Measurements from ENCODE around the gene PFDN4. TPM values are rescaled to one million over a fixed set of nuclear protein-coding genes. Genes with fewer than 3 reads are reported as not detected.

The PFDN4 gene
- polyA plus RNA-seq, 2 of the 4 experiments (the other 2 are of a cell fraction): 140 to 146 TPM

GRCh38 chr20:54173653-54174456 lies 34.0 kb upstream of the PFDN4 start, which contains the start of gene CYP24A1:
TSS of gene CYP24A1 (minus strand) at chr20:54173986. CDS start at chr20:54173579, 407 bp downstream.
- Histone ChIP-seq H3K4me2 (peak within 1 kb of the TSS; percentile 93), H3K4me1 (peaks cover 43% of the 10 kb centered on the region), H3K4me3 (peak within 1 kb of the TSS; percentile 83), H3K9me3 (no peaks in the 10 kb centered on the region), H3K27ac (peak within 1 kb of the TSS; percentile 93 to 100)
- CTCF ChIA-PET: interaction anchor here (0.7 to 2.6 kb wide), 8 partner anchors 15 to 77 kb away, joined by 3 to 12 read pairs (median 10); no protein-coding TSS in a partner anchor
- WGBS (ENCODE audit: missing lambda C conversion rate): 1% methylated on average over 25 of the region's 61 CpGs
- POLR2A ChIA-PET: interaction anchor here (0.8 to 7.0 kb wide), 17 partner anchors 8 to 405 kb away, joined by 3 to 69 read pairs (median 6); no protein-coding TSS in a partner anchor
- ATAC-seq: peak; percentile 87
- DNase-seq (ENCODE audit: low read depth in 1 of 2, low spot score in 1 of 2): peak; percentile 97 to 98
- no peak for FAIRE-seq
- TF ChIP-seq CHD4 (IDR thresholded peaks at IDR 0.05; ENCODE audit: borderline replicate concordance) (no peak), HDAC2 (IDR thresholded peaks at IDR 0.05) (no peak), KDM5A (IDR thresholded peaks at IDR 0.05) (no peak), BHLHE40 (IDR thresholded peaks at IDR 0.05; ENCODE audit: low read depth, low read length) (no peak), POLR2AphosphoS2 (conservative IDR thresholded peaks at IDR 0.05; ENCODE audit: low read length) (no peak; the same call in 1 of the 2 replicates), NPAS2 (CRISPR knock-in tag; IDR thresholded peaks at IDR 0.05; ENCODE audit: borderline replicate concordance) (no peak), ZNF302 (CRISPR knock-in tag; IDR thresholded peaks at IDR 0.05) (no peak), ESRRA (IDR thresholded peaks at IDR 0.05; ENCODE audit: borderline replicate concordance, low read length) (no peak), HOXB5 (CRISPR knock-in tag; IDR thresholded peaks at IDR 0.05) (no peak), JUNB (IDR thresholded peaks at IDR 0.05) (peak; percentile 48), TFCP2L1 (CRISPR knock-in tag; IDR thresholded peaks at IDR 0.05) (peak; percentile 90), PHF8 (IDR thresholded peaks at IDR 0.05; ENCODE audit: borderline replicate concordance, low read depth) (peak; percentile 10; the same call in 1 of the 2 replicates), RARB (CRISPR knock-in tag; IDR thresholded peaks at IDR 0.05) (peak; percentile 68), EHF (CRISPR knock-in tag; IDR thresholded peaks at IDR 0.05) (peak; percentile 70; the same call in 1 of the 2 replicates), RAD21 (conservative IDR thresholded peaks at IDR 0.05 in 1 of 2, IDR thresholded peaks at IDR 0.05 in 1 of 2) (no peak), ELK1 (IDR thresholded peaks at IDR 0.05; ENCODE audit: low read depth, low read length) (0 out of 2 replicates have a peak, but pooled peaks have one; percentile 34), MAX (IDR thresholded peaks at IDR 0.05) (peak; percentile 83), ATOH8 (CRISPR knock-in tag; IDR thresholded peaks at IDR 0.05; ENCODE audit: low read depth) (peak; percentile 79; the same call in 1 of the 2 replicates), ZC3H11A (IDR thresholded peaks at IDR 0.05) (no peak), HEYL (CRISPR knock-in tag; IDR thresholded peaks at IDR 0.05) (no peak), CBX8 (IDR thresholded peaks at IDR 0.05) (no peak), MYC (IDR thresholded peaks at IDR 0.05; ENCODE audit: borderline replicate concordance, low read length) (no peak), RFX5 (IDR thresholded peaks at IDR 0.05) (peak; percentile 41; the same call in 1 of the 2 replicates), CHD2 (IDR thresholded peaks at IDR 0.05; ENCODE audit: low read length, partially characterized antibody) (peak; percentile 26), EP300 (IDR thresholded peaks at IDR 0.05) (peak; percentile 92; a peak in 4 of 5 replicates), RNF2 (IDR thresholded peaks at IDR 0.05; ENCODE audit: borderline replicate concordance, low read depth) (no peak), HOXA7 (CRISPR knock-in tag; IDR thresholded peaks at IDR 0.05) (peak; percentile 95)
- TF ChIP-seq, protein P1, sequence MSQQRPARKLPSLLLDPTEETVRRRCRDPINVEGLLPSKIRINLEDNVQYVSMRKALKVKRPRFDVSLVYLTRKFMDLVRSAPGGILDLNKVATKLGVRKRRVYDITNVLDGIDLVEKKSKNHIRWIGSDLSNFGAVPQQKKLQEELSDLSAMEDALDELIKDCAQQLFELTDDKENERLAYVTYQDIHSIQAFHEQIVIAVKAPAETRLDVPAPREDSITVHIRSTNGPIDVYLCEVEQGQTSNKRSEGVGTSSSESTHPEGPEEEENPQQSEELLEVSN (IDR thresholded peaks at IDR 0.05; ENCODE audit: borderline replicate concordance, low read depth): peak; percentile 87
- TF ChIP-seq, protein P2, sequence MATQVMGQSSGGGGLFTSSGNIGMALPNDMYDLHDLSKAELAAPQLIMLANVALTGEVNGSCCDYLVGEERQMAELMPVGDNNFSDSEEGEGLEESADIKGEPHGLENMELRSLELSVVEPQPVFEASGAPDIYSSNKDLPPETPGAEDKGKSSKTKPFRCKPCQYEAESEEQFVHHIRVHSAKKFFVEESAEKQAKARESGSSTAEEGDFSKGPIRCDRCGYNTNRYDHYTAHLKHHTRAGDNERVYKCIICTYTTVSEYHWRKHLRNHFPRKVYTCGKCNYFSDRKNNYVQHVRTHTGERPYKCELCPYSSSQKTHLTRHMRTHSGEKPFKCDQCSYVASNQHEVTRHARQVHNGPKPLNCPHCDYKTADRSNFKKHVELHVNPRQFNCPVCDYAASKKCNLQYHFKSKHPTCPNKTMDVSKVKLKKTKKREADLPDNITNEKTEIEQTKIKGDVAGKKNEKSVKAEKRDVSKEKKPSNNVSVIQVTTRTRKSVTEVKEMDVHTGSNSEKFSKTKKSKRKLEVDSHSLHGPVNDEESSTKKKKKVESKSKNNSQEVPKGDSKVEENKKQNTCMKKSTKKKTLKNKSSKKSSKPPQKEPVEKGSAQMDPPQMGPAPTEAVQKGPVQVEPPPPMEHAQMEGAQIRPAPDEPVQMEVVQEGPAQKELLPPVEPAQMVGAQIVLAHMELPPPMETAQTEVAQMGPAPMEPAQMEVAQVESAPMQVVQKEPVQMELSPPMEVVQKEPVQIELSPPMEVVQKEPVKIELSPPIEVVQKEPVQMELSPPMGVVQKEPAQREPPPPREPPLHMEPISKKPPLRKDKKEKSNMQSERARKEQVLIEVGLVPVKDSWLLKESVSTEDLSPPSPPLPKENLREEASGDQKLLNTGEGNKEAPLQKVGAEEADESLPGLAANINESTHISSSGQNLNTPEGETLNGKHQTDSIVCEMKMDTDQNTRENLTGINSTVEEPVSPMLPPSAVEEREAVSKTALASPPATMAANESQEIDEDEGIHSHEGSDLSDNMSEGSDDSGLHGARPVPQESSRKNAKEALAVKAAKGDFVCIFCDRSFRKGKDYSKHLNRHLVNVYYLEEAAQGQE (IDR thresholded peaks at IDR 0.05): peak; percentile 37
- TF ChIP-seq, protein P3, sequence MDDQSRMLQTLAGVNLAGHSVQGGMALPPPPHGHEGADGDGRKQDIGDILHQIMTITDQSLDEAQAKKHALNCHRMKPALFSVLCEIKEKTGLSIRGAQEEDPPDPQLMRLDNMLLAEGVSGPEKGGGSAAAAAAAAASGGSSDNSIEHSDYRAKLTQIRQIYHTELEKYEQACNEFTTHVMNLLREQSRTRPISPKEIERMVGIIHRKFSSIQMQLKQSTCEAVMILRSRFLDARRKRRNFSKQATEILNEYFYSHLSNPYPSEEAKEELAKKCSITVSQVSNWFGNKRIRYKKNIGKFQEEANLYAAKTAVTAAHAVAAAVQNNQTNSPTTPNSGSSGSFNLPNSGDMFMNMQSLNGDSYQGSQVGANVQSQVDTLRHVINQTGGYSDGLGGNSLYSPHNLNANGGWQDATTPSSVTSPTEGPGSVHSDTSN (IDR thresholded peaks at IDR 0.05): peak; percentile 68
- TF ChIP-seq, protein P4, sequence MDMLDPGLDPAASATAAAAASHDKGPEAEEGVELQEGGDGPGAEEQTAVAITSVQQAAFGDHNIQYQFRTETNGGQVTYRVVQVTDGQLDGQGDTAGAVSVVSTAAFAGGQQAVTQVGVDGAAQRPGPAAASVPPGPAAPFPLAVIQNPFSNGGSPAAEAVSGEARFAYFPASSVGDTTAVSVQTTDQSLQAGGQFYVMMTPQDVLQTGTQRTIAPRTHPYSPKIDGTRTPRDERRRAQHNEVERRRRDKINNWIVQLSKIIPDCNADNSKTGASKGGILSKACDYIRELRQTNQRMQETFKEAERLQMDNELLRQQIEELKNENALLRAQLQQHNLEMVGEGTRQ (IDR thresholded peaks at IDR 0.05): no peak

All from A549 (cell line).